B cell (primary cell): ENCODE data around the gene WASF2. TPM values are rescaled to one million over a fixed set of nuclear protein-coding genes. Genes with fewer than 3 reads are reported as not detected.

Experiments used
- ATAC-seq: fragments of 200-7000 bp; cut with Tn5 transposase; one replicate; pipeline ENCODE4 v1.10.0; 2021; ENCODE audit warnings: low read depth, mild to moderate bottlenecking, moderate number of reproducible peaks, moderate library complexity
- CTCF ChIA-PET: fragments of 350-600 bp; sonication (Branson Sonifier 250); formaldehyde crosslinking; loops from one replicate; lab custom pipeline; 2021; ENCODE audit warnings: antibody characterized with exemption, inconsistent platforms; lab: Charles Lee
- POLR2A ChIA-PET: fragments of 350-600 bp; sonication (Branson Sonifier 250); formaldehyde crosslinking; loops from one replicate; lab custom pipeline; 2021; ENCODE audit warnings: antibody characterized with exemption; lab: Charles Lee
- DNase-seq: peaks from one replicate; pipeline ENCODE4 v3.0.0; 2013
- H2AFZ ChIP-seq: 2 replicates; pipeline ENCODE4 v1.6.1; 2012; ENCODE audit warnings: mild to moderate bottlenecking, low read depth, low read length; ENCODE audit not compliant: insufficient read depth, poor library complexity, severe bottlenecking
- H3K27ac ChIP-seq, 2 donors: 1 replicate in 1 of 2; 2 replicates in 1 of 2; pipeline ENCODE4 v1.5.1; 2012 to 2013; ENCODE audit warnings: low read length in 2 of 2, mild to moderate bottlenecking in 2 of 2, moderate library complexity in 1 of 2
- H3K27me3 ChIP-seq, 4 experiments: fragments of 200-600 bp in 1 of 4; sonication (generic) in 1 of 4; replicated peaks in 1 of 4; 1 replicate in 2 of 4; 2 replicates in 2 of 4; pipeline versions ENCODE4 v1.6.1 to v1.7.0; 2013 to 2016; ENCODE audit warnings: low read length in 3 of 4, mild to moderate bottlenecking in 2 of 4, mixed read lengths in 1 of 4, moderate library complexity in 1 of 4; ENCODE audit not compliant: insufficient read depth in 4 of 4, control insufficient read depth in 3 of 4; ENCODE audit errors: control extremely low read depth in 1 of 4
- H3K36me3 ChIP-seq, 2 experiments: replicated peaks in 1 of 2; 1 replicate in 1 of 2; 2 replicates in 1 of 2; pipeline versions ENCODE4 v1.6.1 to v1.7.1; 2013; ENCODE audit warnings: low read length in 1 of 2; ENCODE audit not compliant: insufficient read depth in 2 of 2, control insufficient read depth in 1 of 2; ENCODE audit errors: control extremely low read depth in 1 of 2, extremely low read depth in 1 of 2
- H3K4me1 ChIP-seq, 2 donors: fragments of 200-600 bp in 1 of 2; sonication (generic) in 1 of 2; 1 replicate in 1 of 2; 2 replicates in 1 of 2; pipeline versions ENCODE4 v1.5.1 to v1.6.1; 2013 to 2017; ENCODE audit warnings: low read length in 2 of 2; ENCODE audit not compliant: control insufficient read depth in 2 of 2, insufficient read depth in 2 of 2
- H3K4me2 ChIP-seq: replicated peaks from 2 replicates; pipeline ENCODE3; 2012; ENCODE audit warnings: mild to moderate bottlenecking, low read depth, low read length; ENCODE audit not compliant: poor library complexity, severe bottlenecking
- H3K4me3 ChIP-seq, 5 experiments: fragments of 200-600 bp in 1 of 5; sonication (generic) in 1 of 5; 1 replicate in 3 of 5; 2 replicates in 2 of 5; pipeline versions ENCODE4 v1.5.1 to v1.7.0; 2011 to 2016; ENCODE audit warnings: low read length in 4 of 5, mild to moderate bottlenecking in 4 of 5, low read depth in 2 of 5, control low read depth in 1 of 5, moderate library complexity in 1 of 5; ENCODE audit not compliant: insufficient read depth in 1 of 5; ENCODE audit errors: control extremely low read depth in 1 of 5, extremely low read depth in 1 of 5
- H3K79me2 ChIP-seq: fragments of 200-600 bp; sonication (generic); one replicate; pipeline ENCODE4 v1.6.0; 2016; ENCODE audit warnings: low read length; ENCODE audit not compliant: control insufficient read depth, insufficient read depth
- H3K9ac ChIP-seq: fragments of 200-600 bp; sonication (generic); 2 replicates; pipeline ENCODE4 v1.6.1; 2017; ENCODE audit warnings: mild to moderate bottlenecking, low read length, moderate library complexity
- H3K9me3 ChIP-seq, 3 donors: one replicate each; pipeline versions ENCODE4 v1.6.1 to v1.7.1; 2013; ENCODE audit warnings: low read length in 2 of 3; ENCODE audit not compliant: control insufficient read depth in 2 of 3, insufficient read depth in 1 of 3; ENCODE audit errors: control extremely low read depth in 1 of 3
- H4K20me1 ChIP-seq: 2 replicates; pipeline ENCODE4 v1.6.0; 2012; ENCODE audit warnings: mild to moderate bottlenecking, low read length; ENCODE audit not compliant: insufficient read depth, control insufficient read depth, poor library complexity, severe bottlenecking
- H3K27ac Mint-ChIP-seq: one replicate; pipeline ENCODE4 v1.8.0; 2021; ENCODE audit warnings: mixed read lengths
- H3K27me3 Mint-ChIP-seq: one replicate; pipeline ENCODE4 v1.8.0; 2021; ENCODE audit warnings: mixed read lengths
- H3K4me1 Mint-ChIP-seq: one replicate; pipeline ENCODE4 v1.8.0; 2021; ENCODE audit warnings: mixed read lengths
- H3K4me3 Mint-ChIP-seq: one replicate; pipeline ENCODE4 v1.8.0; 2021; ENCODE audit warnings: mixed read lengths
- H3K9me3 Mint-ChIP-seq: one replicate; pipeline ENCODE4 v1.8.0; 2022; ENCODE audit warnings: mixed read lengths; ENCODE audit not compliant: insufficient read depth
- CTCF ChIP-seq: fragments of 200-600 bp; IDR thresholded peaks from one replicate; pipeline ENCODE4 v1.8.0; 2022; ENCODE audit warnings: antibody characterized with exemption, mild to moderate bottlenecking
- EZH2 ChIP-seq: IDR thresholded peaks from 2 replicates; pipeline ENCODE4 v1.6.1; 2012; ENCODE audit warnings: borderline replicate concordance, low read depth, mild to moderate bottlenecking, moderate library complexity, low read length; ENCODE audit not compliant: insufficient read depth, poor library complexity, severe bottlenecking
- WGBS: methylation state at CpG from one replicate; pipeline ENCODE4 v1.1.5; 2013; ENCODE audit warnings: missing lambda C conversion rate; ENCODE audit not compliant: insufficient coverage; 5-methylcytosine and 5-hydroxymethylcytosine counted together
- intact Hi-C: fragments of 100-400 bp; cut with micrococcal nuclease; formaldehyde crosslinking; loops from one replicate; pipeline ENCODE4 v1.10.0; 2022
- polyA plus RNA-seq: library from polyadenylated mRNA; depleted of rRNA; stranded (reverse); fragments of >200 nt; gene quantifications from 2 replicates; pipeline ENCODE4 v1.2.3, GENCODE V29; 2012
- total RNA-seq, 2 donors: library from RNA; stranded (reverse); fragments of 120-200 nt in 1 of 2; gene quantifications; 1 replicate in 1 of 2; 2 replicates in 1 of 2; pipeline versions ENCODE4 v1.2.3 to v1.2.4, GENCODE V29; 2013 to 2022

WASF2 gene
- total and polyA plus RNA-seq, 2 donors (not counting 1 experiment from before 2014, with no cell fraction given), result 67.4 to 169 TPM

- no peaks in the 10 kb centered on the region for H3K27me3 ChIP-seq
- peak overlapping the region; percentile 15 for H3K27ac Mint-ChIP-seq
- intact Hi-C loops, result no loop called here
Measured at GRCh38 chr1:27412502-27412901, 77.5 kb downstream of the WASF2 start.

More at GRCh38 chr1:27412502-27412901, 77.5 kb downstream of the WASF2 start:
- Histone ChIP-seq H3K36me3 (peaks cover 10 to 96% of the 10 kb centered on the region in 2 experiments), H3K4me2 (no peak overlapping the region), H2AFZ (no peak overlapping the region), H3K9me3 (no peaks in the 10 kb centered on the region), H3K4me3 (no peak overlapping the region), H3K4me1 (peaks cover 22 to 23% of the 10 kb centered on the region in 2 donors), H3K79me2 (peaks cover 19% of the 10 kb centered on the region), H3K9ac (no peak overlapping the region), H4K20me1 (peaks cover 19% of the 10 kb centered on the region), H3K27ac (no peak overlapping the region)
- Mint-ChIP-seq H3K9me3 (no peaks in the 10 kb centered on the region), H3K4me3 (no peak overlapping the region), H3K4me1 (peaks cover 31% of the 10 kb centered on the region), H3K27me3 (no peaks in the 10 kb centered on the region)
- POLR2A ChIA-PET, result no interaction called here
- CTCF ChIA-PET, result interaction anchor here (0.8 to 9.5 kb wide), 5 partner anchors 9 to 194 kb away, joined by 3 to 95 read pairs (median 26); partner anchors contain the start of gene AHDC1
- ATAC-seq, result no peak
- WGBS, result 100% methylated on average over 1 of the region's 4 CpGs
- DNase-seq, result no peak
- no peak for TF ChIP-seq CTCF
- no peak for TF ChIP-seq EZH2
